ENCODE measurements around the gene KIF22. TPM values are rescaled to one million over a fixed set of nuclear protein-coding genes. Genes with fewer than 3 reads are reported as not detected.
"Not testable (repeated sequence)": the region's sequence is repeated elsewhere in the genome, so short reads cannot be mapped to it uniquely, and the experiment has no call there.

The KIF22 gene
- total RNA-seq, 1 experiment from 2014 or later, result 137 TPM

DNA sequence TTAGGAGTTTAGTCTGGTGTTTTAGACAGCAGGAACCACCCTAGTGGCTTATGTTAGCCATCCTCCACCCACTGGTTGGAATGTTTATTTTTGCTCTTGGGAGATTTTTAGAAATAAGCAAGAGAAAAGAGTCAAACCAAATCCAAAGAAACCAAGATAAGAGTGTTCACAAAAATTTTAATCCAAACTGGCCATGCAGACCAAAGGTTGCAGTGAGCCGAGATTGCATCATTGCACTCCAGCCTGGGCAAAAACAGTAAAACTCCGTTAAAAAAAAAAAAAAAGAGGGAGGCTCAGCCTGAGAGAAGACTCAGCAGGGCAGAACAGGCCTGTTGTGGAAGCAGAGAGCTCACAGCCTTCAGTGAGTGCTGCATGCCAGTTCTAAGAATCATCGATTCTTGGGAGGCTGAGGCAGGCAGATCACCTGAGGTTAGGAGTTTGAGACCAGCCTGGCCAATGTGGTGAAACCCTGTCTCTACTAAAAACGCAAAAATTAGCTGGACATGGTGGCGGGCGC lies 32.5 kb upstream of the KIF22 start:
- no peaks in the 10 kb centered on the region; the same call in 1 of the 2 replicates for H3K27me3 ChIP-seq (replicated peaks)
- H3K9me3 ChIP-seq (replicated peaks), result no peaks in the 10 kb centered on the region
- H3K4me1 ChIP-seq (replicated peaks), result no peaks in the 10 kb centered on the region
- no peak overlapping the region for H3K4me3 ChIP-seq
- H3K27ac ChIP-seq, result no peak overlapping the region
- no peak for DNase-seq (ENCODE audit: low read depth in 1 of 2, low spot score in 2 of 2)
- H3K36me3 ChIP-seq, result no peaks in the 10 kb centered on the region

- DNase-seq (ENCODE audit: low read depth in 1 of 2, low spot score in 2 of 2), result no peak
- H3K9me3 ChIP-seq (replicated peaks), result no peaks in the 10 kb centered on the region
- no peaks in the 10 kb centered on the region for H3K36me3 ChIP-seq
- H3K4me3 ChIP-seq, result no peak overlapping the region
- H3K4me1 ChIP-seq (replicated peaks), result no peaks in the 10 kb centered on the region
- no peaks in the 10 kb centered on the region; the same call in 1 of the 2 replicates for H3K27me3 ChIP-seq (replicated peaks)
- H3K27ac ChIP-seq, result no peak overlapping the region
Observed at GRCh38 chr16:29760567-29761279, 29.8 kb upstream of the KIF22 start.

GRCh38 chr16:29761280-29761651 lies 29.3 kb upstream of the KIF22 start:
- not testable (repeated sequence) for DNase-seq (ENCODE audit: low read depth in 1 of 2, low spot score in 2 of 2); H3K4me1 ChIP-seq (replicated peaks)

GRCh38 chr16:29761882-29762281 lies 28.7 kb upstream of the KIF22 start:
- no peaks in the 10 kb centered on the region; the same call in 1 of the 2 replicates for H3K27me3 ChIP-seq (replicated peaks)
- DNase-seq (ENCODE audit: low read depth in 1 of 2, low spot score in 2 of 2), result no peak
- H3K27ac ChIP-seq, result no peak overlapping the region

More at GRCh38 chr16:29761280-29761651, 29.3 kb upstream of the KIF22 start:
- H3K36me3 ChIP-seq; H3K27me3 ChIP-seq (replicated peaks); H3K9me3 ChIP-seq (replicated peaks); H3K4me3 ChIP-seq; H3K27ac ChIP-seq: not testable (repeated sequence)

GRCh38 chr16:29763326-29763725 lies 27.2 kb upstream of the KIF22 start:
- DNase-seq (ENCODE audit: low read depth in 1 of 2, low spot score in 2 of 2), result no peak
- Histone ChIP-seq H3K9me3 (replicated peaks) (no peaks in the 10 kb centered on the region), H3K27ac (no peak overlapping the region), H3K4me1 (replicated peaks) (no peaks in the 10 kb centered on the region), H3K36me3 (no peaks in the 10 kb centered on the region), H3K4me3 (no peak overlapping the region), H3K27me3 (replicated peaks) (no peaks in the 10 kb centered on the region; the same call in 1 of the 2 replicates)

More at GRCh38 chr16:29761882-29762281, 28.7 kb upstream of the KIF22 start:
- Histone ChIP-seq H3K4me3 (no peak overlapping the region), H3K4me1 (replicated peaks) (no peaks in the 10 kb centered on the region), H3K9me3 (replicated peaks) (no peaks in the 10 kb centered on the region), H3K36me3 (no peaks in the 10 kb centered on the region)

GRCh38 chr16:29765167-29766032 lies 25.2 kb upstream of the KIF22 start:
- H3K9me3 ChIP-seq (replicated peaks), result no peaks in the 10 kb centered on the region
- DNase-seq (ENCODE audit: low read depth in 1 of 2, low spot score in 2 of 2), result no peak
- H3K27me3 ChIP-seq (replicated peaks), result no peaks in the 10 kb centered on the region; the same call in 1 of the 2 replicates
- no peaks in the 10 kb centered on the region for H3K36me3 ChIP-seq
- no peak overlapping the region for H3K4me3 ChIP-seq
- no peak overlapping the region for H3K27ac ChIP-seq
- H3K4me1 ChIP-seq (replicated peaks), result no peaks in the 10 kb centered on the region

- no peak overlapping the region for H3K4me3 ChIP-seq
- no peak for DNase-seq (ENCODE audit: low read depth in 1 of 2, low spot score in 2 of 2)
- H3K4me1 ChIP-seq (replicated peaks), result no peaks in the 10 kb centered on the region
- no peaks in the 10 kb centered on the region; the same call in 1 of the 2 replicates for H3K27me3 ChIP-seq (replicated peaks)
- no peak overlapping the region for H3K27ac ChIP-seq
- no peaks in the 10 kb centered on the region for H3K9me3 ChIP-seq (replicated peaks)
- H3K36me3 ChIP-seq, result no peaks in the 10 kb centered on the region
Observed at GRCh38 chr16:29766571-29766970, 24.0 kb upstream of the KIF22 start.

DNA sequence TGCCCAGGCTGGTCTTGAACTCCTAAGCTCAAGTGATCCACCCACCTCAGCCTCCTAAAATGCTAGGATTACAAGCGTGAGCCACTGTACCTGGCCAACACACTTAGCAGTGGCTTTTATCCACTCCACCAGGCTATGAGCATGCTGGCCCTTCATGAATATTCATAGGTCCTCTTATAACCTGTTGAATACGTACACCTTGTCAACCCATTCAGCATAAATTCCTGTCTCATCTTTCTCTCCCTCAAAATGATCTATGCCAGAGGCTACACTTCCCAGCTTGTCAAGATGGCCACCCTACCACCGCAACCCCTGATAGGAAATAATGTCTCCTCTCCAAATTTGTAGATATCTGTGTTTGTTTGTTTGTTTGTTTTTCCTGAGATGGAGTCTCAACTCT lies 23.5 kb upstream of the KIF22 start:
- Histone ChIP-seq H3K27me3 (replicated peaks) (no peaks in the 10 kb centered on the region; the same call in 1 of the 2 replicates), H3K27ac (no peak overlapping the region), H3K4me1 (replicated peaks) (no peaks in the 10 kb centered on the region), H3K4me3 (no peak overlapping the region), H3K9me3 (replicated peaks) (no peaks in the 10 kb centered on the region), H3K36me3 (no peaks in the 10 kb centered on the region)
- no peak for DNase-seq (ENCODE audit: low read depth in 1 of 2, low spot score in 2 of 2)

DNA sequence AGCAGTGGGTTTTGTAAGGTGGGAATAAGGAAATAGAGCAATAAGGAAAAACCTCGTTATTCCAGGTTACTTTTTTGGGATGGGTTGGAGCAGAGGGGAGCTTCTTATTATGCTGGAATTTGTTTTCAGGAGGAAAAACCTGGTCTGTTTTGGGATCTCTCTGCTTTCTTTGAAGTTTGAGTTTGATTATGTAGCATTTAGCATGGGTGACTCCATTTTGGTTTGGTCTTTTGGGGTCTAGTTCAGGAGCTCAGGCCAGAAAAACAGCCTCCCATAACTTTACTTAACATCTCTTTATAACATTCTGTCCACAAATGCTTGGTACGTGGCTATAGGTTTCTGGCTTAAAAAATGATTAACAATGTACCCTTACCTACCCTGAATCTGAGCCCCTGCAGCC lies 21.0 kb upstream of the KIF22 start:
- Histone ChIP-seq H3K4me1 (replicated peaks) (no peaks in the 10 kb centered on the region), H3K36me3 (no peaks in the 10 kb centered on the region), H3K4me3 (no peak overlapping the region), H3K27ac (no peak overlapping the region), H3K27me3 (replicated peaks) (no peaks in the 10 kb centered on the region), H3K9me3 (replicated peaks) (no peaks in the 10 kb centered on the region)
- DNase-seq (ENCODE audit: low read depth in 1 of 2, low spot score in 2 of 2), result no peak

DNA sequence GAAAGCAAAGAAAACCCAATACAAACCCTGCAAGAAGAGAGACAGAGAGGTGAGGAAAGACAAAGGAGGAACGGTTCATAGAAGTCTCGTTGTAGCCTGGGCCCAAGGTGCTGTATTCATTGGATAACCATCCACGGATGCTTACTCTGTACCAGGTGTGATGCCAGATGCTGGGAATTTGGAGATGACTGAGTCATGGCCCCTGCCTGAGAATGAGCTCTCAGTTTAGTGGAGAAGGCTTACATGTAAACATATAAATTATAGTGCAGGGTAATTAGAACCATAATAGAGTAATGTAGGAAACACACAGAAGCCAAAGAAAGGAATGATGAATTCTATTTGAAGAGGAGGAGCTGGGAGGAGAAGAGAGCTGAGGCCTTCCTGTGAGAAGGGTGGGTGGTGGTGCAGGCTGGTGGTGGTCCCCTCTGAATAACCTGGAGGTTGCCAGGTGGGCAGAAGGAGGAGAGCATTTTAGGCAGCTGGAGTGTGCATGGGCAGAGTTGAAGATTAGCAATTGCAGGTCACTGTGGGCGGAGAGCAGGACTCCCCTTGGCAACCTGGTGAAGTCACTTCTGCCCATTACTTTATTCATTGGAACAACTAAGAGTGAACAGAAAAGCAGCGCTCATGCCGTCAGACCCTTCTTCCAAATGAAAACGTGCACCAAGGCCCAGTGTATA lies 20.2 kb upstream of the KIF22 start:
- Histone ChIP-seq H3K36me3 (no peaks in the 10 kb centered on the region), H3K9me3 (replicated peaks) (no peaks in the 10 kb centered on the region)

DNA sequence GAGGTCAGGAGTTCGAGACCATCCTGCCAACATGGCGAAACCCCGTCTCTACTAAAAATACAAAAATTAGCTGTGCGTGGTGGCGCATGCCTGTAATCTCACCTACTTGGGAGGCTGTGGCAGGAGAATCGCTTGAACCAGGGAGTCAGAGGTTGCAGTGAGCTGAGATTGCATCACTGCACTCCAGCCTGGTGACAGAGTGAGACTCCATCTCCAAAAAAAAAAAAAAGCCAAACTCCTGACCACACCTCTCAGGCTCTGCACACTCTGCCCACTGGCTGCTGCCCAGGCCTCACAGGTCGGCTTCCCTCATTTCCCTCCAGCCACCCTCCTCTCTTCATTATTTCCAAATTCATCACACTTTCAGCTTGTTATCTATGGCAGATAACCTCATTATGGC lies 18.2 kb upstream of the KIF22 start:
- H3K4me3 ChIP-seq; H3K9me3 ChIP-seq (replicated peaks); H3K36me3 ChIP-seq; H3K4me1 ChIP-seq (replicated peaks); H3K27ac ChIP-seq; DNase-seq (ENCODE audit: low read depth in 1 of 2, low spot score in 2 of 2); H3K27me3 ChIP-seq (replicated peaks): not testable (repeated sequence)

More for the DNA sequence above, 20.2 kb upstream of the KIF22 start:
- Histone ChIP-seq H3K4me3 (no peak overlapping the region), H3K27me3 (replicated peaks) (no peaks in the 10 kb centered on the region), H3K4me1 (replicated peaks) (no peaks in the 10 kb centered on the region), H3K27ac (no peak overlapping the region)
- DNase-seq (ENCODE audit: low read depth in 1 of 2, low spot score in 2 of 2), result no peak

GRCh38 chr16:29774730-29775129 lies 15.8 kb upstream of the KIF22 start:
- H3K36me3 ChIP-seq, result no peaks in the 10 kb centered on the region
- no peak overlapping the region for H3K27ac ChIP-seq
- H3K9me3 ChIP-seq (replicated peaks), result no peaks in the 10 kb centered on the region
- DNase-seq (ENCODE audit: low read depth in 1 of 2, low spot score in 2 of 2), result no peak
- peaks cover 7% of the 10 kb centered on the region for H3K4me1 ChIP-seq (replicated peaks)
- no peaks in the 10 kb centered on the region for H3K27me3 ChIP-seq (replicated peaks)
- no peak overlapping the region for H3K4me3 ChIP-seq

DNA sequence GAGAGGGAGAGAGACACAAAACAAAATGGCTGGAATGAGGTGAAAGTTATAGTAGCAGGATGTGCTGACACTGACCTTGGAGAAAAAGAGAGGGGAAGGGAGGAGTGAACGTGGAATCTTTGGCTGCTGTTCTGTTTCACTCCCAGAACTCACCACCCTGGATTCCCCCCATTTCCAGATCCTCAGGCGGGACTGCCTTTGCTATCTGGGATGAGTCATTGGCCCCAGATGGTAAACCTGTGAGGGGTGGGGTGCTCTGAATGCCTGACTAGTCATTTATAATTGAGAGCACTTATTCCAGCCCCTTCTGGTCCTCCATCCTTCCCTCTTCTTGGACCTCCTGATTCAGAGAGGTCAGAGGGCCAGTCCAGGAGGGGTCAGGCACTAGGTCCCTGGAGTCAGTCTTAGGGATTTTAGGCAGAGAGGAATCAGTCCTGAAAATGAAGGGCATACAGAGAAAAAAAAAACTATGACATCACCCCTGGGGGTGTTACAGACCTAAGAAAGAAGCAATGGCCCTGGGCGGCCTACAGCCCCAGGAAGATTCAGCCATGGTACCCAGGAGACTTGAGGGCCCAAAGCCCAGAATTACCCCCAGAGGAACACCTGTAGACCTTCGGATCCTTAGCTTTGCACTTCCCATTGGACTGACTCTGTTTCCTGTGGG lies 14.7 kb upstream of the KIF22 start:
- H3K4me1 ChIP-seq (replicated peaks), result peaks cover 8% of the 10 kb centered on the region
- no peak overlapping the region for H3K27ac ChIP-seq
- no peaks in the 10 kb centered on the region for H3K36me3 ChIP-seq
- DNase-seq (ENCODE audit: low read depth in 1 of 2, low spot score in 2 of 2), result no peak
- H3K27me3 ChIP-seq (replicated peaks), result no peaks in the 10 kb centered on the region
- no peak overlapping the region for H3K4me3 ChIP-seq
- H3K9me3 ChIP-seq (replicated peaks), result no peaks in the 10 kb centered on the region
